ENCODE data around the gene DDT.

DNA sequence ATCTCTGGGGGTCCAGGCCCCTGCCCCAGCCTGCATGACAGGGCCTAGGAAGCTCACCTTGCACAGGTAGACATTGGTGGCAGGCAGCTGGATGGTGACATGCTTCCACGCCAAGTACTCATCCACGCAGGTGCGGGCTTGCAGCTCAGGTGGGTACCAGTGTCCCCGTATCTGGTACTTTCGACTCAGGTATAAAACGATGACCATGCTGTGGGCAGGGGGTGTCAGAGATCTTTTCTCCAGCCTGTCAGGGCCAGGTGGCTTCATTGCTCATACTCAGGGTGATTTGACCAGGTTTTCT is 32.6 kb upstream of the DDT start:
- TF ChIP-seq, protein P1, sequence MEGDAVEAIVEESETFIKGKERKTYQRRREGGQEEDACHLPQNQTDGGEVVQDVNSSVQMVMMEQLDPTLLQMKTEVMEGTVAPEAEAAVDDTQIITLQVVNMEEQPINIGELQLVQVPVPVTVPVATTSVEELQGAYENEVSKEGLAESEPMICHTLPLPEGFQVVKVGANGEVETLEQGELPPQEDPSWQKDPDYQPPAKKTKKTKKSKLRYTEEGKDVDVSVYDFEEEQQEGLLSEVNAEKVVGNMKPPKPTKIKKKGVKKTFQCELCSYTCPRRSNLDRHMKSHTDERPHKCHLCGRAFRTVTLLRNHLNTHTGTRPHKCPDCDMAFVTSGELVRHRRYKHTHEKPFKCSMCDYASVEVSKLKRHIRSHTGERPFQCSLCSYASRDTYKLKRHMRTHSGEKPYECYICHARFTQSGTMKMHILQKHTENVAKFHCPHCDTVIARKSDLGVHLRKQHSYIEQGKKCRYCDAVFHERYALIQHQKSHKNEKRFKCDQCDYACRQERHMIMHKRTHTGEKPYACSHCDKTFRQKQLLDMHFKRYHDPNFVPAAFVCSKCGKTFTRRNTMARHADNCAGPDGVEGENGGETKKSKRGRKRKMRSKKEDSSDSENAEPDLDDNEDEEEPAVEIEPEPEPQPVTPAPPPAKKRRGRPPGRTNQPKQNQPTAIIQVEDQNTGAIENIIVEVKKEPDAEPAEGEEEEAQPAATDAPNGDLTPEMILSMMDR (IDR thresholded peaks at IDR 0.05; ENCODE audit: extremely low read depth in 1 of 2, insufficient read depth in 1 of 2, low read depth in 1 of 2, low read length in 2 of 2): no peak
- TF ChIP-seq EZH2 (IDR thresholded peaks at IDR 0.05; ENCODE audit: borderline replicate concordance, low read depth, low read length, severe bottlenecking): no peak
